Testis (tissue), 3 donors: ENCODE measurements around the gene CCT5. TPM values are rescaled to one million over a fixed set of nuclear protein-coding genes. Genes with fewer than 3 reads are reported as not detected.
"Not testable (repeated sequence)": the region's sequence is repeated elsewhere in the genome, so short reads cannot be mapped to it uniquely, and the experiment has no call there.

Experiments
- DNase-seq: peaks from one replicate; pipeline ENCODE4 v3.0.0-alpha.2; 2019
- H3K27ac ChIP-seq, 2 donors: fragments of 200-600 bp; sonication (generic); one replicate each; pipeline ENCODE4 v1.5.1; 2019
- H3K27me3 ChIP-seq: fragments of 200-600 bp; sonication (generic); one replicate; pipeline ENCODE4 v1.5.1; 2019
- H3K36me3 ChIP-seq: fragments of 200-600 bp; sonication (generic); one replicate; pipeline ENCODE4 v1.5.1; 2017; ENCODE audit warnings: low read depth; ENCODE audit errors: missing control alignments
- H3K4me1 ChIP-seq: fragments of 200-600 bp; sonication (generic); one replicate; pipeline ENCODE4 v1.5.1; 2019
- H3K4me3 ChIP-seq, 2 donors: fragments of 200-600 bp; sonication (generic); one replicate each; pipeline ENCODE4 v1.5.1; 2017 to 2019
- H3K9me3 ChIP-seq: fragments of 200-600 bp; sonication (generic); one replicate; pipeline ENCODE4 v1.5.1; 2017
- CTCF ChIP-seq, 3 experiments: fragments of 450-650 bp in 2 of 3; fragments of 200-600 bp in 1 of 3; sonication (generic) in 1 of 3; IDR thresholded peaks; one replicate each; pipeline ENCODE4 v1.5.1; 2016 to 2019; ENCODE audit warnings: antibody characterized with exemption in 3 of 3, mild to moderate bottlenecking in 2 of 3, moderate library complexity in 1 of 3
- POLR2A ChIP-seq: fragments of 450-650 bp; IDR thresholded peaks from one replicate; pipeline ENCODE4 v1.6.1; 2017; ENCODE audit warnings: antibody characterized with exemption, mild to moderate bottlenecking, moderate library complexity
- WGBS, 2 donors: methylation state at CpG; one replicate each; pipeline ENCODE4 v1.1.5; 2018; 5-methylcytosine and 5-hydroxymethylcytosine counted together
- intact Hi-C: fragments of 100-400 bp; cut with DNase I; formaldehyde crosslinking; loops from one replicate; pipeline ENCODE4 v1.15.1; 2023; ENCODE audit warnings: low total_unique reads
- polyA plus RNA-seq: library from polyadenylated mRNA; stranded (reverse); fragments of 350-450 nt; fragmentation: Illumina TruSeq; extraction: RNeasy Lipid Tissue Mini Kit (QIAGEN cat#74804); gene quantifications from one replicate; pipeline ENCODE4 v1.2.3, GENCODE V29; 2014; ENCODE audit warnings: low read depth, low replicate concordance; ENCODE audit not compliant: insufficient read depth
- total RNA-seq, 2 donors: library from RNA; depleted of rRNA; stranded (reverse); fragments of >200 nt; gene quantifications; one replicate each; pipeline ENCODE4 v1.2.3, GENCODE V29; 2016

CCT5 gene
- total and polyA plus RNA-seq, 3 donors from 2014 or later = 155 to 299 (median 189) TPM

GRCh38 chr5:10283927-10284635, 34.0 kb downstream of the CCT5 start:
- TF ChIP-seq CTCF (IDR thresholded peaks at IDR 0.05) (peak; percentile 68 to 86 (median 79)), POLR2A (no peak)
- peak; percentile 94 for DNase-seq
- Histone ChIP-seq H3K27ac (no peak overlapping the region), H3K9me3 (no peaks in the 10 kb centered on the region), H3K36me3 (no peaks in the 10 kb centered on the region), H3K4me3 (no peak overlapping the region), H3K27me3 (no peaks in the 10 kb centered on the region), H3K4me1 (no peaks in the 10 kb centered on the region)
- WGBS, 2 donors = 24 to 25% methylated on average over 17 of the region's 17 CpGs
- intact Hi-C loops = loop anchor here (10.0 kb wide), 1 partner anchor 351 kb away; no protein-coding TSS in a partner anchor

- H3K9me3 ChIP-seq, H3K4me3 ChIP-seq, H3K4me1 ChIP-seq, H3K27me3 ChIP-seq, H3K27ac ChIP-seq, DNase-seq, H3K36me3 ChIP-seq: not testable (repeated sequence)
- WGBS, 2 donors = 95 to 97% methylated on average over 8 of the region's 8 CpGs
- intact Hi-C loops = loop anchor here (10.0 kb wide), 1 partner anchor 349 kb away; no protein-coding TSS in a partner anchor
These were observed 35.3 kb downstream of the CCT5 start for GRCh38 chr5:10285362-10285761.

GRCh38 chr5:10286162-10286861, 36.2 kb downstream of the CCT5 start:
- H3K27ac ChIP-seq = no peak overlapping the region
- DNase-seq = no peak
- intact Hi-C loops = loop anchor here (10.0 kb wide), 1 partner anchor 348 kb away; no protein-coding TSS in a partner anchor
- no peaks in the 10 kb centered on the region for H3K36me3 ChIP-seq
- H3K4me1 ChIP-seq = no peaks in the 10 kb centered on the region
- WGBS, 2 donors = 79 to 81% methylated on average over 6 of the region's 6 CpGs
- no peaks in the 10 kb centered on the region for H3K27me3 ChIP-seq
- no peak overlapping the region for H3K4me3 ChIP-seq
- TF ChIP-seq CTCF (IDR thresholded peaks at IDR 0.05) (no peak), POLR2A (no peak)
- no peaks in the 10 kb centered on the region for H3K9me3 ChIP-seq

GRCh38 chr5:10286862-10287227, 36.8 kb downstream of the CCT5 start:
- Histone ChIP-seq H3K9me3 (no peaks in the 10 kb centered on the region), H3K36me3 (no peaks in the 10 kb centered on the region), H3K4me1 (no peaks in the 10 kb centered on the region), H3K27ac (no peak overlapping the region), H3K27me3 (no peaks in the 10 kb centered on the region), H3K4me3 (no peak overlapping the region)
- WGBS, 2 donors = 84 to 87% methylated on average over 7 of the region's 7 CpGs
- TF ChIP-seq POLR2A (no peak), CTCF (IDR thresholded peaks at IDR 0.05) (no peak)
- intact Hi-C loops = loop anchor here (10.0 kb wide), 1 partner anchor 348 kb away; no protein-coding TSS in a partner anchor
- no peak for DNase-seq

GRCh38 chr5:10288592-10289219, 38.6 kb downstream of the CCT5 start:
- Histone ChIP-seq H3K27me3 (no peaks in the 10 kb centered on the region), H3K27ac (no peak overlapping the region), H3K4me1 (no peaks in the 10 kb centered on the region), H3K9me3 (no peaks in the 10 kb centered on the region), H3K36me3 (no peaks in the 10 kb centered on the region), H3K4me3 (no peak overlapping the region)
- intact Hi-C loops = loop anchor here (10.0 kb wide), 1 partner anchor 346 kb away; no protein-coding TSS in a partner anchor
- WGBS, 2 donors = 65 to 83% methylated on average over 10 to 13 of the region's 13 CpGs
- DNase-seq = no peak
- TF ChIP-seq CTCF (IDR thresholded peaks at IDR 0.05) = no peak
- no peak for TF ChIP-seq POLR2A
